ENCODE measurements around the gene FEM1A.

FEM1A gene

GRCh38 chr19:4758082-4758481 lies 33.5 kb upstream of the FEM1A start:
- no peaks in the 10 kb centered on the region for H3K79me2 ChIP-seq (ENCODE audit: control insufficient read depth, low read length)
- H3K9me2 ChIP-seq (replicated peaks; ENCODE audit: control insufficient read depth, low read length): no peaks in the 10 kb centered on the region
- H3K27me3 ChIP-seq (ENCODE audit: control insufficient read depth, low read length): 0 out of 2 replicates have a peak, but pooled peaks cover 5% of the 10 kb centered on the region
- TF ChIP-seq CTCF (IDR thresholded peaks at IDR 0.05; ENCODE audit: low read depth, low read length, poor library complexity, severe bottlenecking): no peak
- TF ChIP-seq EZH2phosphoT487 (IDR thresholded peaks at IDR 0.05; ENCODE audit: borderline replicate concordance, low read length): no peak
- H3K9me3 ChIP-seq (ENCODE audit: control insufficient read depth, insufficient read depth, low read length): no peaks in the 10 kb centered on the region
- H3K4me3 ChIP-seq (ENCODE audit: low read length): no peak overlapping the region
- no peaks in the 10 kb centered on the region for H3K36me3 ChIP-seq (ENCODE audit: control insufficient read depth, low read length)
- no peak overlapping the region for H3K4me2 ChIP-seq (ENCODE audit: low read length)
- H3F3A ChIP-seq (ENCODE audit: control insufficient read depth, insufficient read depth): no peaks in the 10 kb centered on the region
- H4K20me1 ChIP-seq (ENCODE audit: control insufficient read depth, insufficient read depth, low read depth, low read length): no peaks in the 10 kb centered on the region
- no peak overlapping the region for H3K27ac ChIP-seq (ENCODE audit: low read depth, low read length)
- H3K4me1 ChIP-seq (ENCODE audit: control insufficient read depth, low read length): peaks cover 16% of the 10 kb centered on the region

GRCh38 chr19:4758659-4759058 lies 32.9 kb upstream of the FEM1A start:
- Histone ChIP-seq H4K20me1 (ENCODE audit: control insufficient read depth, insufficient read depth, low read depth, low read length) (no peaks in the 10 kb centered on the region), H3K9me3 (ENCODE audit: control insufficient read depth, insufficient read depth, low read length) (no peaks in the 10 kb centered on the region), H3K4me3 (ENCODE audit: low read length) (no peak overlapping the region), H3K4me1 (ENCODE audit: control insufficient read depth, low read length) (peaks cover 16% of the 10 kb centered on the region), H3K36me3 (ENCODE audit: control insufficient read depth, low read length) (no peaks in the 10 kb centered on the region), H3K9me2 (replicated peaks; ENCODE audit: control insufficient read depth, low read length) (no peaks in the 10 kb centered on the region), H3K79me2 (ENCODE audit: control insufficient read depth, low read length) (no peaks in the 10 kb centered on the region), H3K4me2 (ENCODE audit: low read length) (no peak overlapping the region), H3K27me3 (ENCODE audit: control insufficient read depth, low read length) (0 out of 2 replicates have a peak, but pooled peaks cover 5% of the 10 kb centered on the region), H3K27ac (ENCODE audit: low read depth, low read length) (no peak overlapping the region), H3F3A (ENCODE audit: control insufficient read depth, insufficient read depth) (no peaks in the 10 kb centered on the region)
- no peak for TF ChIP-seq EZH2phosphoT487 (IDR thresholded peaks at IDR 0.05; ENCODE audit: borderline replicate concordance, low read length)
- no peak for TF ChIP-seq CTCF (IDR thresholded peaks at IDR 0.05; ENCODE audit: low read depth, low read length, poor library complexity, severe bottlenecking)

- Histone ChIP-seq H3K4me3 (ENCODE audit: low read length) (peak overlapping the region; percentile 72), H3K27ac (ENCODE audit: low read depth, low read length) (no peak overlapping the region), H3K4me2 (ENCODE audit: low read length) (peak overlapping the region; percentile 91)
These were observed 31.9 kb upstream of the FEM1A start for GRCh38 chr19:4759388-4760284.

More at GRCh38 chr19:4759388-4760284, 31.9 kb upstream of the FEM1A start:
- no peak for TF ChIP-seq EZH2phosphoT487 (IDR thresholded peaks at IDR 0.05; ENCODE audit: borderline replicate concordance, low read length)
- no peak for TF ChIP-seq CTCF (IDR thresholded peaks at IDR 0.05; ENCODE audit: low read depth, low read length, poor library complexity, severe bottlenecking)
- Histone ChIP-seq H3K27me3 (ENCODE audit: control insufficient read depth, low read length) (0 out of 2 replicates have a peak, but pooled peaks cover 5% of the 10 kb centered on the region), H3K9me3 (ENCODE audit: control insufficient read depth, insufficient read depth, low read length) (no peaks in the 10 kb centered on the region), H3F3A (ENCODE audit: control insufficient read depth, insufficient read depth) (no peaks in the 10 kb centered on the region), H3K36me3 (ENCODE audit: control insufficient read depth, low read length) (no peaks in the 10 kb centered on the region), H3K9me2 (replicated peaks; ENCODE audit: control insufficient read depth, low read length) (no peaks in the 10 kb centered on the region), H3K4me1 (ENCODE audit: control insufficient read depth, low read length) (peaks cover 16% of the 10 kb centered on the region), H3K79me2 (ENCODE audit: control insufficient read depth, low read length) (no peaks in the 10 kb centered on the region), H4K20me1 (ENCODE audit: control insufficient read depth, insufficient read depth, low read depth, low read length) (no peaks in the 10 kb centered on the region)
